ENCODE data around the gene RYR3.

Gene RYR3

DNA sequence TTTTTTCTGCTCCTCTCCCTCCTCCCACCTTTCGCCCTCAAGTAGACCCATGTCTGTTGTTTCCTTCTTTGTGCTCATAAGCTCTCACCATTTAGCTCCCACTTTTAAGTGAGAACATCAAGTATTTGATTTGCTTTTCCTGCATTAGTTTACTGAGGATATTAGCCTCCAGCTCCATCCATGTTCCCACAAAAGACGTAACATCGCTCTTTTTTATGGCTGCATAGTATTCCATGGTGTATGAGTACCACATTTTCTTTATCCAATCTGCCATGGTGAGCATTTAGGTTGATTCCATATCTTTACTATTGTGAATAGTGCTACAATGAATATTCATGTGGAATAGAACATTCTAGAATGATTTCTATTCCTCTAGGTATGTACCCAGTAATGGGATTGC lies 178.6 kb downstream of the RYR3 start:
- no peaks in the 10 kb centered on the region for H3K36me3 ChIP-seq (replicated peaks; ENCODE audit: low read depth, low read length)
- H3K4me2 ChIP-seq (ENCODE audit: low read length): no peak overlapping the region
- H3K9me3 ChIP-seq (ENCODE audit: insufficient read depth, low read length): no peaks in the 10 kb centered on the region
- TF ChIP-seq, protein P1, sequence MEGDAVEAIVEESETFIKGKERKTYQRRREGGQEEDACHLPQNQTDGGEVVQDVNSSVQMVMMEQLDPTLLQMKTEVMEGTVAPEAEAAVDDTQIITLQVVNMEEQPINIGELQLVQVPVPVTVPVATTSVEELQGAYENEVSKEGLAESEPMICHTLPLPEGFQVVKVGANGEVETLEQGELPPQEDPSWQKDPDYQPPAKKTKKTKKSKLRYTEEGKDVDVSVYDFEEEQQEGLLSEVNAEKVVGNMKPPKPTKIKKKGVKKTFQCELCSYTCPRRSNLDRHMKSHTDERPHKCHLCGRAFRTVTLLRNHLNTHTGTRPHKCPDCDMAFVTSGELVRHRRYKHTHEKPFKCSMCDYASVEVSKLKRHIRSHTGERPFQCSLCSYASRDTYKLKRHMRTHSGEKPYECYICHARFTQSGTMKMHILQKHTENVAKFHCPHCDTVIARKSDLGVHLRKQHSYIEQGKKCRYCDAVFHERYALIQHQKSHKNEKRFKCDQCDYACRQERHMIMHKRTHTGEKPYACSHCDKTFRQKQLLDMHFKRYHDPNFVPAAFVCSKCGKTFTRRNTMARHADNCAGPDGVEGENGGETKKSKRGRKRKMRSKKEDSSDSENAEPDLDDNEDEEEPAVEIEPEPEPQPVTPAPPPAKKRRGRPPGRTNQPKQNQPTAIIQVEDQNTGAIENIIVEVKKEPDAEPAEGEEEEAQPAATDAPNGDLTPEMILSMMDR (IDR thresholded peaks at IDR 0.05; ENCODE audit: low read depth, low read length): no peak
- TF ChIP-seq EZH2phosphoT487 (IDR thresholded peaks at IDR 0.05; ENCODE audit: low read depth): no peak
- H3K27me3 ChIP-seq (ENCODE audit: low read depth, low read length): peaks cover 18% of the 10 kb centered on the region; the same call in 1 of the 2 replicates
- no peaks in the 10 kb centered on the region for H3K4me1 ChIP-seq (ENCODE audit: low read length)
- no peak overlapping the region for H3K9ac ChIP-seq (ENCODE audit: low read length)
- no peak overlapping the region for H3K27ac ChIP-seq (ENCODE audit: low read length)
- no peak overlapping the region for H3K4me3 ChIP-seq (ENCODE audit: low read length)
- H2AFZ ChIP-seq (ENCODE audit: low read depth, low read length): no peak overlapping the region
- no peaks in the 10 kb centered on the region for H3K79me2 ChIP-seq (ENCODE audit: low read length)
- no peaks in the 10 kb centered on the region for H4K20me1 ChIP-seq (ENCODE audit: insufficient read depth, low read length)

DNA sequence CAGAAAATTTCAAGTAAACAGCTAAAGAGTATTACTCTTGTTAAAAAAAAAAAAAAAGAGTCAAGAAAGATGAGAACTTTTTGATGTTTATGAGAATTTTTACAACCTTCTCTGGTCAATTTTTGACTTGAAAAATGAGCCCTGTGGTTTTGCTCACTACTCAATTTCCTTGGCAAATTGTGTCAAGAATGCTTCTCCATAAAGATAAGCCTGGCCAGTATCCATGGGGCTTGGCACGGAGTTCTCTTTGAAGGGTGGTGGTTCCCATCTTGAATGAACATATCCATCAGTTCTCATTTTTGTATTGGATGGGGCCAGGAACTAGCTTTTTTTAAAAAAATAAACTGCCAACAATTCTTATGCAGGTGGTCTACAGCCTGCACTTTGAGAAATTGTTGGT lies 179.9 kb downstream of the RYR3 start:
- no peak overlapping the region for H2AFZ ChIP-seq (ENCODE audit: low read depth, low read length)
- H3K9ac ChIP-seq (ENCODE audit: low read length): no peak overlapping the region
- TF ChIP-seq, protein P1 (IDR thresholded peaks at IDR 0.05; ENCODE audit: low read depth, low read length): no peak
- no peak for TF ChIP-seq EZH2phosphoT487 (IDR thresholded peaks at IDR 0.05; ENCODE audit: low read depth)
- no peak overlapping the region for H3K4me2 ChIP-seq (ENCODE audit: low read length)
- no peak overlapping the region for H3K27ac ChIP-seq (ENCODE audit: low read length)
- H3K27me3 ChIP-seq (ENCODE audit: low read depth, low read length): peaks cover 21% of the 10 kb centered on the region
- no peak overlapping the region for H3K4me3 ChIP-seq (ENCODE audit: low read length)
- no peaks in the 10 kb centered on the region for H3K36me3 ChIP-seq (replicated peaks; ENCODE audit: low read depth, low read length)
- H4K20me1 ChIP-seq (ENCODE audit: insufficient read depth, low read length): no peaks in the 10 kb centered on the region
- H3K79me2 ChIP-seq (ENCODE audit: low read length): no peaks in the 10 kb centered on the region
- H3K4me1 ChIP-seq (ENCODE audit: low read length): no peaks in the 10 kb centered on the region
- no peaks in the 10 kb centered on the region for H3K9me3 ChIP-seq (ENCODE audit: insufficient read depth, low read length)

DNA sequence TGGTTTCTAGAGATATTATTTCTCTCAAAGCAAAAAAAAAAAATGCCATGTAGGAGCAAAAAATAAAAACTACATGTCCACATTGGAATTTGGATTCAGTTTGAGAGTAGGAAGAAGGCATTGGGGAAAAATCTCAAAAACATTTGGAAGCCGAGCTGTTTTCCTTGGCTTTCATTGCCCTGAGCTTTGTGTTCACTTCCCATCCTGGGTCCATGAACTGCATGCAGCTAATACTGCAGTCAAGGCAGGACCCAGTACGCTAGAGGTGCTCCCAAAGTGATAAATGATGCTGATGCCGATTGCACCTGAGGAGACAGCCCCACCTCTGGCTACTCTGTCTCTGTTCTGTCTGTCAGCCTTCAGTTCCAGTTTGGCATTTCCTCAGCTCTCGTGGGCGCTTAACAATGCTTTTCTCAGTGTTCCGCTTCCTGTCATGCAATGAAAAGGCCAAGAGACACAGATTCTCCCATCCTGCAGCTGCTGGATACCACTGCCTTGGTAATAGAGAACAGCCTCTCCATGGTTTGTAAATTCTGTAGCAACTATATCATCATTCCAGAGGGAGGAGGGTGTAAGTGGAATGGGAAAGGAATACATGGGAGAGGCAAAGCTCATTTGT lies 181.8 kb downstream of the RYR3 start:
- Histone ChIP-seq H3K9me3 (ENCODE audit: insufficient read depth, low read length) (no peaks in the 10 kb centered on the region), H3K4me2 (ENCODE audit: low read length) (no peak overlapping the region), H3K9ac (ENCODE audit: low read length) (no peak overlapping the region), H2AFZ (ENCODE audit: low read depth, low read length) (no peak overlapping the region), H3K4me3 (ENCODE audit: low read length) (no peak overlapping the region), H3K27ac (ENCODE audit: low read length) (no peak overlapping the region), H3K4me1 (ENCODE audit: low read length) (no peaks in the 10 kb centered on the region), H3K79me2 (ENCODE audit: low read length) (no peaks in the 10 kb centered on the region), H3K27me3 (ENCODE audit: low read depth, low read length) (peaks cover 27% of the 10 kb centered on the region), H3K36me3 (replicated peaks; ENCODE audit: low read depth, low read length) (no peaks in the 10 kb centered on the region), H4K20me1 (ENCODE audit: insufficient read depth, low read length) (no peaks in the 10 kb centered on the region)
- no peak for TF ChIP-seq EZH2phosphoT487 (IDR thresholded peaks at IDR 0.05; ENCODE audit: low read depth)
- TF ChIP-seq, protein P1 (IDR thresholded peaks at IDR 0.05; ENCODE audit: low read depth, low read length): no peak

DNA sequence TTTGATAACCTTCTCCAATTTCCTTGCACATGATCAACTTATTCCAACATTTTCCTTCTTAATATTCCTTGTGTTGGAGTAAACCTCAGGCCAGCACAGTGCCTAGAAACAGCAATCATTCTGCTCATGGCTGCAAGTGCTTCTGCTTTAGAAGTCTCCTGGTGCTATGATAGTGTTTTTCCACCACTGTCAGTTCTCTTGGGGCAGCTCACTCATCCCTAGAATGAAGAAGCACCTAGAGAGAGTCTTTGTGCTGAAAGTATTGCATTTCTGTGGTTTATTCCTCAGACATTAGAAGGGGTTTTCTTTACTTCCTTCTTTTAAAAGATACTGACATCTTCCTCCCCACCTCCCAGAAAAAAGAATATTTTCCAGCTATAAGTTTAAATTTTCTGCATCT lies 183.5 kb downstream of the RYR3 start:
- no peaks in the 10 kb centered on the region for H3K36me3 ChIP-seq (replicated peaks; ENCODE audit: low read depth, low read length)
- TF ChIP-seq, protein P1 (IDR thresholded peaks at IDR 0.05; ENCODE audit: low read depth, low read length): no peak
- no peak for TF ChIP-seq EZH2phosphoT487 (IDR thresholded peaks at IDR 0.05; ENCODE audit: low read depth)
- no peaks in the 10 kb centered on the region for H4K20me1 ChIP-seq (ENCODE audit: insufficient read depth, low read length)
- H3K27ac ChIP-seq (ENCODE audit: low read length): no peak overlapping the region
- H3K4me2 ChIP-seq (ENCODE audit: low read length): no peak overlapping the region
- H3K9ac ChIP-seq (ENCODE audit: low read length): no peak overlapping the region
- H3K4me1 ChIP-seq (ENCODE audit: low read length): no peaks in the 10 kb centered on the region
- H3K27me3 ChIP-seq (ENCODE audit: low read depth, low read length): peaks cover 30% of the 10 kb centered on the region
- H2AFZ ChIP-seq (ENCODE audit: low read depth, low read length): no peak overlapping the region
- no peaks in the 10 kb centered on the region for H3K9me3 ChIP-seq (ENCODE audit: insufficient read depth, low read length)
- no peaks in the 10 kb centered on the region for H3K79me2 ChIP-seq (ENCODE audit: low read length)
- no peak overlapping the region for H3K4me3 ChIP-seq (ENCODE audit: low read length)

Measured in OCI-LY3 (cell line).